Measurements from ENCODE around the gene GPBP1L1. TPM values are rescaled to one million over a fixed set of nuclear protein-coding genes. Genes with fewer than 3 reads are reported as not detected.

Gene GPBP1L1
- total RNA-seq, 3 donors from 2014 or later, result 167 to 246 (median 179) TPM

- no peak overlapping the region for H3K4me3 ChIP-seq
- H3K4me1 ChIP-seq (ENCODE audit: low read depth), result peaks cover 15% of the 10 kb centered on the region
- no peak for DNase-seq
- H3K36me3 ChIP-seq (ENCODE audit: low read depth), result peaks cover 14% of the 10 kb centered on the region
- intact Hi-C loops (cut with DNase I, micrococcal nuclease), result no loop called here
- ATAC-seq, result peak; percentile 86
- H3K9me3 ChIP-seq, result no peaks in the 10 kb centered on the region
- no peak for TF ChIP-seq CTCF (IDR thresholded peaks at IDR 0.05)
These were observed 28.2 kb downstream of the GPBP1L1 start for GRCh38 chr1:45658171-45658570.

GRCh38 chr1:45656573-45657226 is 29.6 kb downstream of the GPBP1L1 start:
- Histone ChIP-seq H3K9me3 (no peaks in the 10 kb centered on the region), H3K4me3 (no peak overlapping the region), H3K36me3 (ENCODE audit: low read depth) (peaks cover 14% of the 10 kb centered on the region), H3K4me1 (ENCODE audit: low read depth) (peaks cover 15% of the 10 kb centered on the region)
- ATAC-seq (no peak), DNase-seq (no peak)
- no peak for TF ChIP-seq CTCF (IDR thresholded peaks at IDR 0.05)
- intact Hi-C loops (cut with DNase I, micrococcal nuclease), result no loop called here

GRCh38 chr1:45654540-45655280 is 31.6 kb downstream of the GPBP1L1 start:
- TF ChIP-seq CTCF (IDR thresholded peaks at IDR 0.05), result no peak
- no peak for DNase-seq
- intact Hi-C loops (cut with DNase I, micrococcal nuclease), result no loop called here
- Histone ChIP-seq H3K9me3 (no peaks in the 10 kb centered on the region), H3K4me1 (ENCODE audit: low read depth) (peaks cover 15% of the 10 kb centered on the region), H3K36me3 (ENCODE audit: low read depth) (peaks cover 17% of the 10 kb centered on the region), H3K4me3 (no peak overlapping the region)
- no peak for ATAC-seq

GRCh38 chr1:45647248-45648021 is 38.9 kb downstream of the GPBP1L1 start:
- peak in 1 of 3 donors; percentile 45 for DNase-seq
- Histone ChIP-seq H3K4me3 (no peak overlapping the region), H3K9me3 (no peaks in the 10 kb centered on the region), H3K4me1 (ENCODE audit: low read depth) (peaks cover 18% of the 10 kb centered on the region), H3K36me3 (ENCODE audit: low read depth) (peaks cover 4% of the 10 kb centered on the region)
- TF ChIP-seq CTCF (IDR thresholded peaks at IDR 0.05), result no peak
- peak; percentile 63 for ATAC-seq
- intact Hi-C loops (cut with DNase I, micrococcal nuclease), result no loop called here

- Histone ChIP-seq H3K4me3 (no peak overlapping the region), H3K9me3 (no peaks in the 10 kb centered on the region), H3K36me3 (ENCODE audit: low read depth) (peaks cover 4% of the 10 kb centered on the region), H3K4me1 (ENCODE audit: low read depth) (peaks cover 18% of the 10 kb centered on the region)
- intact Hi-C loops (cut with DNase I, micrococcal nuclease), result no loop called here
- no peak for TF ChIP-seq CTCF (IDR thresholded peaks at IDR 0.05)
- DNase-seq, result no peak
- no peak for ATAC-seq
These were observed 41.7 kb downstream of the GPBP1L1 start for GRCh38 chr1:45644661-45645060.

All from mucosa of descending colon (tissue), 3 donors.